Measurements from ENCODE around the gene DFFB.

The DFFB gene

DNA sequence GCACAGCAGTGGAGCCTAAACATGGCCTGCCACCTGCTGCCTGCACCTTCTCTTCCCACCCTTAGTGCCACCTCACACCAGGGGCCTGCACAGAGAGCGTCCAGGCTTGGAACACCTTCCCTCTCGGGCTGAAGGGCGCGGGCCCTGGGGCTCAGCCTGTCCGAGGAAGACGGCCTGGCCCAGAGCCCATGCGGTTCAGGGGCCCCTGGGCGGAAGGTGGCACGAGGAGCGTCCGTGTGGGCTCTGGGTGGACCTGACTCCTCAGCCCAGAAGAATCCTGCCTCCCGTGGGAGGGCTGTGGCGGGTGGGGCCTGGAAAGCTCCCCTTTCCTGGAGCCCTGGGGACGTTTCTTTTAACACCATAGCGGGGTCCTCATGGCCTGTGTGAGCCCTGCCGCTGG is 19.4 kb downstream of the DFFB start:
- Histone ChIP-seq H2BK12ac (ENCODE audit: low read length) (no peak overlapping the region), H3K79me2 (ENCODE audit: control insufficient read depth, insufficient read depth, low read length, poor library complexity) (no peaks in the 10 kb centered on the region), H3K9me3 (ENCODE audit: insufficient read depth, low read depth, low read length) (peaks cover 13% of the 10 kb centered on the region), H3K4ac (ENCODE audit: low read depth, low read length) (no peak overlapping the region), H4K91ac (ENCODE audit: low read depth, low read length) (no peak overlapping the region), H3K18ac (ENCODE audit: low read length) (no peak overlapping the region), H4K8ac (ENCODE audit: low read depth, low read length) (no peak overlapping the region), H3K4me3 (ENCODE audit: low read depth, low read length) (no peak overlapping the region), H3K27me3 (ENCODE audit: insufficient read depth, low read length) (no peaks in the 10 kb centered on the region), H3K4me2 (ENCODE audit: low read length) (no peak overlapping the region), H2BK5ac (ENCODE audit: low read depth, low read length, poor library complexity) (no peak overlapping the region), H3K4me1 (ENCODE audit: control insufficient read depth in 1 of 2, insufficient read depth in 2 of 2, low read length in 2 of 2) (no peaks in the 10 kb centered on the region), H3K27ac (ENCODE audit: low read depth, low read length) (no peak overlapping the region), H2AFZ (ENCODE audit: insufficient read depth, low read length, poor library complexity) (no peak overlapping the region), H4K12ac (ENCODE audit: low read depth, low read length) (no peak overlapping the region), H3K36me3 (ENCODE audit: control insufficient read depth in 1 of 2, insufficient read depth in 2 of 2, low read length in 2 of 2) (peaks cover 2 to 10% of the 10 kb centered on the region in 2 experiments), H3K14ac (ENCODE audit: low read length) (no peak overlapping the region), H3K23ac (ENCODE audit: low read length) (no peak overlapping the region), H3K79me1 (ENCODE audit: low read length) (no peaks in the 10 kb centered on the region), H2AK5ac (ENCODE audit: low read length) (no peak overlapping the region), H2BK120ac (ENCODE audit: insufficient read depth, low read length, poor library complexity) (no peak overlapping the region), H3K9ac (ENCODE audit: low read length) (no peak overlapping the region)
- DNase-seq = no peak
- no CpG with 5 or more reads among the region's 16 CpGs for WGBS (ENCODE audit: extremely low coverage, insufficient coverage, insufficient read length)

DNA sequence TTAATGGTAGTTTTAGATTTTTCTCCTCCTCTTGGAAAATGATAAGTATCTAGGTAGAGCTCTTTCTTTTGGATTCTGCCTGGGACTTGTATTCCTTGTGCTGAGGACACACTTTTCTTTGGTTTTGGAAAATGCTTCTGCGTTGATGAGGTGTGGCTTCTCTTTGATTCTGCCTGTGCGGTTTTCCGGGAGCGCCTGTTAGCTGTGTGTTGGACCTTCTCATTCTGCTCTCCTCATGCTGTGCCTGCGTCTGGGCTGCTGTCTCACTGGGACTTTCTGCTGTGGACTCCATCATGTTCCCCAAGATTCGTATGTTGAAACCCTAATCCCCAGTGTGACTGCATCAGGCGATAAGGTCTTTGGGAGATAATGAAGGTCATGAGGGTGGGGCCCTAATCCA is 21.8 kb downstream of the DFFB start:
- no peak for DNase-seq
- no peak overlapping the region for H3K4ac ChIP-seq (ENCODE audit: low read depth, low read length)
- no peak overlapping the region for H4K8ac ChIP-seq (ENCODE audit: low read depth, low read length)
- no peak overlapping the region for H2BK12ac ChIP-seq (ENCODE audit: low read length)
- no peak overlapping the region for H3K4me2 ChIP-seq (ENCODE audit: low read length)
- no peak overlapping the region for H3K27ac ChIP-seq (ENCODE audit: low read depth, low read length)
- no peaks in the 10 kb centered on the region for H3K4me1 ChIP-seq (ENCODE audit: control insufficient read depth in 1 of 2, insufficient read depth in 2 of 2, low read length in 2 of 2)
- H3K79me1 ChIP-seq (ENCODE audit: low read length) = no peaks in the 10 kb centered on the region
- H3K9me3 ChIP-seq (ENCODE audit: insufficient read depth, low read depth, low read length) = peaks cover 10% of the 10 kb centered on the region
- no CpG with 5 or more reads among the region's 7 CpGs for WGBS (ENCODE audit: extremely low coverage, insufficient coverage, insufficient read length)
- peaks cover 3 to 5% of the 10 kb centered on the region in 2 experiments for H3K36me3 ChIP-seq (ENCODE audit: control insufficient read depth in 1 of 2, insufficient read depth in 2 of 2, low read length in 2 of 2)
- H2BK120ac ChIP-seq (ENCODE audit: insufficient read depth, low read length, poor library complexity) = no peak overlapping the region
- no peak overlapping the region for H2AK5ac ChIP-seq (ENCODE audit: low read length)
- no peak overlapping the region for H2AFZ ChIP-seq (ENCODE audit: insufficient read depth, low read length, poor library complexity)
- no peak overlapping the region for H3K14ac ChIP-seq (ENCODE audit: low read length)
- no peak overlapping the region for H4K91ac ChIP-seq (ENCODE audit: low read depth, low read length)
- no peak overlapping the region for H2BK5ac ChIP-seq (ENCODE audit: low read depth, low read length, poor library complexity)
- H3K4me3 ChIP-seq (ENCODE audit: low read depth, low read length) = no peak overlapping the region
- H3K9ac ChIP-seq (ENCODE audit: low read length) = no peak overlapping the region
- H3K79me2 ChIP-seq (ENCODE audit: control insufficient read depth, insufficient read depth, low read length, poor library complexity) = no peaks in the 10 kb centered on the region
- H3K23ac ChIP-seq (ENCODE audit: low read length) = no peak overlapping the region
- H4K12ac ChIP-seq (ENCODE audit: low read depth, low read length) = no peak overlapping the region
- H3K18ac ChIP-seq (ENCODE audit: low read length) = no peak overlapping the region
- no peaks in the 10 kb centered on the region for H3K27me3 ChIP-seq (ENCODE audit: insufficient read depth, low read length)

DNA sequence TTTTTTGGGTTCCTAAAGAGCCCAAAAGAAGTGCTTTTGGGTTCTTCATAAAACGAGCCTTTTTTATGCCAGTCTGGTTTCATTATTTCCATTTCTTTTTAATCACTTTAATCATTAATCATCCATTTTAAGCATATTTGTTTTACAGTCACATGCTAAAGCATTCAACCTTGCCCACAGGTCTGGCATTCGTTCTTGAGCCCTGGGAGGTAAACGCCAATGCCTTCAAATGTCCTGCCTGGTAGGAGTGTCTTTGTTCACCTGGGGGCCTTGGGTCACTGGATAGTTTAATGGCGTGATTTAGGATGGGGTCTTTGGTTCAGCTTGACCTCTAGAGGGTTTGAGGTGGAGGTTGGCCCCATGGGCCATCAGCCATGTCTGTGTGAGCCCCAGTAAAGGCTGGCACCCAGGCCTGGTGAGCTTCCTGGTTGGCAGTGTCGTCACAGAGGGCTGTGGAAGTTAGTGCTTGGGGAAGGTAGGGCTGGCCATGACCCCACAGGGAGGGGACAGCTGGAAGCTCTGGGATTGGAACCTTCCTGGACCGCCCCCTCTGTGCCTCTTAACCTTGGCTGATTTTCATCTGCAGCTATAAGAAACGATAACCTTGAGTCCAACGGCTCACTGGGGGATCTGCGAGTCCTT is 22.6 kb downstream of the DFFB start:
- H4K91ac ChIP-seq (ENCODE audit: low read depth, low read length) = no peak overlapping the region
- H3K36me3 ChIP-seq (ENCODE audit: control insufficient read depth in 1 of 2, insufficient read depth in 2 of 2, low read length in 2 of 2) = peaks cover 4 to 7% of the 10 kb centered on the region in 2 experiments
- H3K14ac ChIP-seq (ENCODE audit: low read length) = no peak overlapping the region
- no peak overlapping the region for H4K8ac ChIP-seq (ENCODE audit: low read depth, low read length)
- no peak overlapping the region for H2BK120ac ChIP-seq (ENCODE audit: insufficient read depth, low read length, poor library complexity)
- H3K18ac ChIP-seq (ENCODE audit: low read length) = no peak overlapping the region
- no peak overlapping the region for H4K12ac ChIP-seq (ENCODE audit: low read depth, low read length)
- no peaks in the 10 kb centered on the region for H3K4me1 ChIP-seq (ENCODE audit: control insufficient read depth in 1 of 2, insufficient read depth in 2 of 2, low read length in 2 of 2)
- no peak overlapping the region for H2AK5ac ChIP-seq (ENCODE audit: low read length)
- DNase-seq = no peak
- H2BK12ac ChIP-seq (ENCODE audit: low read length) = no peak overlapping the region
- no CpG with 5 or more reads among the region's 9 CpGs for WGBS (ENCODE audit: extremely low coverage, insufficient coverage, insufficient read length)
- peaks cover 7% of the 10 kb centered on the region for H3K9me3 ChIP-seq (ENCODE audit: insufficient read depth, low read depth, low read length)
- H3K23ac ChIP-seq (ENCODE audit: low read length) = no peak overlapping the region
- H3K4ac ChIP-seq (ENCODE audit: low read depth, low read length) = no peak overlapping the region
- no peak overlapping the region for H2BK5ac ChIP-seq (ENCODE audit: low read depth, low read length, poor library complexity)
- H3K4me2 ChIP-seq (ENCODE audit: low read length) = no peak overlapping the region
- no peaks in the 10 kb centered on the region for H3K79me1 ChIP-seq (ENCODE audit: low read length)
- no peak overlapping the region for H3K27ac ChIP-seq (ENCODE audit: low read depth, low read length)
- no peak overlapping the region for H2AFZ ChIP-seq (ENCODE audit: insufficient read depth, low read length, poor library complexity)
- no peak overlapping the region for H3K9ac ChIP-seq (ENCODE audit: low read length)
- no peak overlapping the region for H3K4me3 ChIP-seq (ENCODE audit: low read depth, low read length)
- no peaks in the 10 kb centered on the region for H3K79me2 ChIP-seq (ENCODE audit: control insufficient read depth, insufficient read depth, low read length, poor library complexity)
- H3K27me3 ChIP-seq (ENCODE audit: insufficient read depth, low read length) = no peaks in the 10 kb centered on the region

DNA sequence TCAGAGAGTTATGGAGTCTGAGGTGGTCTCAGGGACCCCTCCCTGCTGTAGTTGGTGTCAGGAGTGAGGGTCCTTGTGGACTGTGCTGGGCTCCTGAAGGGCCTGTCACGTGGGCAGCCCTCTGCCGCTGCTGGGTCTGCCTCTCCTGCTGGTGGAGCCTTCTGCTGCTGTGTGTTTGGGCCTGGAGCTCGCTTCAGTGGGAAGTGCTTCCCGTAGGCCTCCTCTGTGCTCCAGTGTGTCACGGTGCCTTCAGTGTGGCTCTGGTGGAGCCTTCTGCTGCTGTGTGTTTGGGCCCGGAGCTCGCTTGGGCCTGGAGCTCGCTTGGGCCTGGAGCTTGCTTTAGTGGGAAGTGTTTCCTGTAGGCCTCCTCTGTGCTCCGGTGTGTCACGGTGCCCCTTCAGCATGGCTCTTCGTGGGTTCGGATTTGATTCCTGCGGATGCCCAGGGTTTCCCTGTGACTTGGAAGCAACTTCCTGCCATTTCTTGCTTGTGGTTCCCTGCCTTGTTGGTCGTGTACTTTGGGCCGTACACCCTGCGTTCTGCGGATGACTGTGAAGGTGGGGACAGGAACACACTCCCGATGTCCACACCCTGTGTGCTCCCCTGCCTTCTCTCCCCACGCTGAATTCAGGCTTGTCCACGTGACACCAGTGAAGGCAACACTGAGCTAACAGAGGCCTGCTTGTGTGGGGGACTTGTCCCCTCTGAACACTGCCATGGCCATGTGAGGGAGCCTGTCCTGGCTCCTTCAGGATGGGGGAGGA is 23.3 kb downstream of the DFFB start:
- Histone ChIP-seq H2AK5ac (ENCODE audit: low read length) (no peak overlapping the region), H3K4me2 (ENCODE audit: low read length) (no peak overlapping the region), H3K9me3 (ENCODE audit: insufficient read depth, low read depth, low read length) (peaks cover 7% of the 10 kb centered on the region), H4K91ac (ENCODE audit: low read depth, low read length) (no peak overlapping the region), H2BK120ac (ENCODE audit: insufficient read depth, low read length, poor library complexity) (no peak overlapping the region), H2BK12ac (ENCODE audit: low read length) (no peak overlapping the region), H3K79me1 (ENCODE audit: low read length) (no peaks in the 10 kb centered on the region), H3K79me2 (ENCODE audit: control insufficient read depth, insufficient read depth, low read length, poor library complexity) (no peaks in the 10 kb centered on the region), H2AFZ (ENCODE audit: insufficient read depth, low read length, poor library complexity) (no peak overlapping the region), H3K14ac (ENCODE audit: low read length) (no peak overlapping the region), H3K18ac (ENCODE audit: low read length) (no peak overlapping the region), H3K27ac (ENCODE audit: low read depth, low read length) (no peak overlapping the region), H2BK5ac (ENCODE audit: low read depth, low read length, poor library complexity) (no peak overlapping the region), H3K4me3 (ENCODE audit: low read depth, low read length) (peak overlapping the region; percentile 17), H3K27me3 (ENCODE audit: insufficient read depth, low read length) (no peaks in the 10 kb centered on the region), H3K4ac (ENCODE audit: low read depth, low read length) (no peak overlapping the region), H4K12ac (ENCODE audit: low read depth, low read length) (no peak overlapping the region), H3K23ac (ENCODE audit: low read length) (no peak overlapping the region), H3K9ac (ENCODE audit: low read length) (no peak overlapping the region), H4K8ac (ENCODE audit: low read depth, low read length) (no peak overlapping the region), H3K36me3 (ENCODE audit: control insufficient read depth in 1 of 2, insufficient read depth in 2 of 2, low read length in 2 of 2) (peaks cover 4 to 8% of the 10 kb centered on the region in 2 experiments), H3K4me1 (ENCODE audit: control insufficient read depth in 1 of 2, insufficient read depth in 2 of 2, low read length in 2 of 2) (no peaks in the 10 kb centered on the region)
- WGBS (ENCODE audit: extremely low coverage, insufficient coverage, insufficient read length) = no CpG with 5 or more reads among the region's 20 CpGs
- no peak for DNase-seq
